Measurements from ENCODE around the gene EEF1AKMT1.

GRCh38 chr13:20703780-20704458, 69.8 kb downstream of the EEF1AKMT1 start:
- peak; percentile 61 for TF ChIP-seq CTCF (IDR thresholded peaks at IDR 0.05; ENCODE audit: low read depth, low read length, missing input control)
- no peak for TF ChIP-seq RXRA (IDR thresholded peaks at IDR 0.05)
- no peak for TF ChIP-seq JUND (IDR thresholded peaks at IDR 0.05)
- no peak for TF ChIP-seq RAD21 (IDR thresholded peaks at IDR 0.05)
- no peak for TF ChIP-seq TAF1 (conservative IDR thresholded peaks at IDR 0.05)

Data from liver (tissue), 3 donors.